Measurements from ENCODE around the gene DCAF4.

The DCAF4 gene

DNA sequence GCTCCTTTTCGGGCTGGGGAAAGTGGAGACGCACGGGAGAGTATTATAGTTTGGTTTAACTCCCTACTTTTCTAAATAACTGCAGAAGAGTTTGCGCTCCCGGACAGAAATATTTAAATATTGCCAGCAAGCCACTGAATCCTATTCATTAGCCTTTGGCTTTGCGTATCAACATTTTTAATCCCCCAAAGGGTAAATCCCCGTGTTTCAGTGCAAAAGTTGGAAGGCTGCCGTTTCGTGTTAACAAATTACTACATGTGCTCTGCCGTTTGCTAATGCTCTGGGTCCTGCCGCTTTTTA, 32.0 kb upstream of the DCAF4 start:
- TF ChIP-seq CTCF (IDR thresholded peaks at IDR 0.05; ENCODE audit: borderline replicate concordance, insufficient read depth, low read depth, low read length), result no peak
- H3K4me3 ChIP-seq (ENCODE audit: low read depth, low read length), result peak overlapping the region; percentile 50

GRCh38 chr14:72894623-72895378, 31.5 kb upstream of the DCAF4 start:
- peak overlapping the region; percentile 50 for H3K4me3 ChIP-seq (ENCODE audit: low read depth, low read length)
- no peak for TF ChIP-seq CTCF (IDR thresholded peaks at IDR 0.05; ENCODE audit: borderline replicate concordance, insufficient read depth, low read depth, low read length)

DNA sequence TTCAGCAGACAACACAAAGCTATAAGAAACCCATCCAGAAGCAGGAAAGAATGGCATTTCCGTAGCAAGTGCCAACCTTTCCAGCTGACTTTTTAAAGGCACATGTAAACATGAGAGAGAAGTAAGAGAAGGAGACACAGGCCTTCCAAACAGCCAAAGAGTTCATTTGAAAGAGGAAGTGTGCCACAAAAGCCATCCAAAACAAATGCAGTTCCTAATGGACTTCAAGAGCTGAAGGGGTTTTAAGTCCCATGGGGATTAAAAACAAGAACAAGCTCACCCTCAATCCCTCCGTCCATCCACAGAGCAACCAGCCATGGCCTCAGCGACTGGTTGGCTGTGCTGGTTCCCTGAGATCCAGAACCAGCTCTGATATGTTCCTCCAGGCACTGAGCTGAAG, 27.8 kb upstream of the DCAF4 start:
- TF ChIP-seq CTCF (IDR thresholded peaks at IDR 0.05; ENCODE audit: borderline replicate concordance, insufficient read depth, low read depth, low read length), result no peak
- no peak overlapping the region for H3K4me3 ChIP-seq (ENCODE audit: low read depth, low read length)

DNA sequence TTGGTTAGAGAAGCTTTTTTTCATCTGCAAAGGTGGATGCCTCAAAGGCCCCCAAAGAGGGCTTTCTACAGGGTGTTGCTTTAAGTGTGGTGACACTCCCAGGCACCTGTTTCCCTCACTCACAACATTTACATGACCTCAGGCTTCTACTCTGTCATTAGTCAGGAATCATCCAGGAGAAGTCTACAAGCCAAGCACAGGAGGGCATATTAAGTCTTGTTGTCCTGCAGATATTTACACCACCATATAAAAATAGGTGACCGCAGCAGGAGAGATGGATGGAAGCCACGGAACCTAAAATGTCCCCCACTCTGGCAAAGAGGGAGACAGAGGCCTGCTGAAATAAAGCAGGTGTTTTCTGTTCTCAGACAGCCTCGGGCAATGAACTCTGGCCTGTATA, 24.9 kb upstream of the DCAF4 start:
- no peak for TF ChIP-seq CTCF (IDR thresholded peaks at IDR 0.05; ENCODE audit: borderline replicate concordance, insufficient read depth, low read depth, low read length)
- no peak overlapping the region for H3K4me3 ChIP-seq (ENCODE audit: low read depth, low read length)

DNA sequence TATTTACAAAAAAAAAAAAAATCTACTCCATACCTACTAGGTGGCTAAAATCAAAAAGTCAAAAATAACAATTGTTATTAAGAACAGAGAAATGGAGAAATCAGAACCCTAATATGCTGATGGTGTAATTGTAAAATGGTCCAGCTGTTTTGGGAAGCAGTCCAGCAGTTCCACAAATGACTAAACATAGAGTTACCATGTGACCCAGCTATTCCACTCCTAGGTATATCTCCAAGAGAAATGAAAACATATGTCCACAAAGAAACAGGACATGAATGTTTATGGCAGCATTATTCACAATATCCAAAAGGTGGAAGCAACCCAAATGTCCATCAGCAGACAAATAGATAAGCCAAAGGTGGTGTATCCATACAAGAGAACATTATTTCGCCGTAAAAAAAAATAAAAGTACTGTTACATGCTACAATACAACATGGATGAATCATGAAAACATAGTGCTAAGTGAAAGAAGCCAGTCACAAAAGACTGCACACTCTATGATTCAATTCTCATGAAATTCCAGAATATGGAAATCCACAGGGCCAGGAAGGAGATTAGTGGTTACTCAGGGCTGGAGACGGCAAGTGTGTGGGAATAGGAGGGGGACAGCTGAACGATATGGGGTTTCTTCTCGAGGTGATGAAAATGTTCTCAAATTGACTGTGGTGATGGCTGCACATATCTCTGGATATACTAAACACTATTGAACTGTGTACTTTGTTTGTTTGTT, 23.3 kb upstream of the DCAF4 start:
- no peak overlapping the region for H3K4me3 ChIP-seq (ENCODE audit: low read depth, low read length)
- TF ChIP-seq CTCF (IDR thresholded peaks at IDR 0.05; ENCODE audit: borderline replicate concordance, insufficient read depth, low read depth, low read length), result no peak

DNA sequence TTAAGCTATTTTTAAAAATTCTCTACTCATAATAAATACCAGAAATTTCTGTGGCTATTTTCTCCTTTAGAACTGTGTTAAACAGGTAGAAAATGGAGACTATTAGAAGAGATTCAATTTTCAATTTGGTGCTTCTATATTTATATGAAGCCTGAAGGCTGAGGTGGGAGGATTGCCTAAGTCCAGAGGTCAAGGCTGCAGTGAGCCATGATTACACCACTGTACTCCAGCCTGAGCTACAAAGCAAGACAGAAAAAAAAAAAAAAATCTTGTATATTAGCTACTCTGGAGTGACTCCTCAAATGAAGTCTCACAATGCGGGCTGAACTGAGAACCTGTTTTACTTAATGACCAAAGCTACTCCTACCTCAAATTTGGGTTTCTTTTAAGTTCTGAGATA, 22.5 kb upstream of the DCAF4 start:
- no peak overlapping the region for H3K4me3 ChIP-seq (ENCODE audit: low read depth, low read length)
- no peak for TF ChIP-seq CTCF (IDR thresholded peaks at IDR 0.05; ENCODE audit: borderline replicate concordance, insufficient read depth, low read depth, low read length)

DNA sequence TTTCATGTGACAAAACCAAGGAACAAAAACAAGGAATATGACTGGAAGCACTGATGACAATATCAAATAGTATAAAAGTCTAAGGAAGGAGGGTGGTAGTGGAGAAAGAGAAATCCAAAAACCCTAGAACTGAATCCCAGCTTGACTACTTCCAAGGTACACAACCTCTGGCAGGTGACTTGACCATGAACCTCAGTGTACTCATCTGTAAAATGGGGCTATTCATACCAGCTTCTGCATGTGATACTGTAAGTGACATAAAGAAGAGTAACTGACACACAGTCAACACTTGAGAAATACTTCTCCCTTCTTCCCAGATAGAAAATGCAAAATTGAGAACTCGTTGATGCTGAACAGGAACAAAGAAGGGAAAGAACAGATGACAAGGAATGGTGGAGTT, 22.0 kb upstream of the DCAF4 start:
- no peak for TF ChIP-seq CTCF (IDR thresholded peaks at IDR 0.05; ENCODE audit: borderline replicate concordance, insufficient read depth, low read depth, low read length)
- H3K4me3 ChIP-seq (ENCODE audit: low read depth, low read length), result no peak overlapping the region

Measured in GM12875 (cell line).